Esophagus muscularis mucosa (tissue), 3 donors: ENCODE results near the gene FCRLA.

Source experiments
- CTCF ChIP-seq, 3 experiments: fragments of 200-600 bp in 2 of 3; fragments of 450-650 bp in 1 of 3; sonication (generic) in 2 of 3; IDR thresholded peaks; one replicate each; pipeline ENCODE4 v1.5.1; 2017 to 2019; ENCODE audit warnings: antibody characterized with exemption in 3 of 3, mild to moderate bottlenecking in 2 of 3, moderate library complexity in 1 of 3
- EP300 ChIP-seq: sonication (generic); formaldehyde crosslinking; IDR thresholded peaks from one replicate; pipeline ENCODE4 v1.6.1; 2017; ENCODE audit warnings: antibody characterized with exemption

DNA sequence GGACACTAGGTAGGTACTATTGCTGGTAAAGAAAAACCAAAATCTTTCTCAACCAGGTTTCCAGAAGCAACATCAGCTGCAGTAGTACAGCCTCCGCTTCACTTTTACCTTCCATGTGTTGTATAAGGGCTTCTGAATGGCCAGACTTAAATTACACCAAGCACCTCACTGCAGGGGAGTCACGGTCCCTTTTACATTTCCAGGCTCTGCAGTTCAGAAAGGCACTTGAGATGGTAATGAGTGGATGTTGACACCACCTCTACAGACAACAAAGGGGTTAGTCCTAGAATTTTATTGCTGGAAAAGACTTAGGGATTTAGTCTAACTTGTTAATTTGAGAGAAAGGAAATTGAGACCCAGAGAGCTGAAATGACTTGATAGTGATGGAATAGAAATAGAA is 30.6 kb downstream of the FCRLA start:
- TF ChIP-seq CTCF (IDR thresholded peaks at IDR 0.05) (no peak), EP300 (no peak)
